ENCODE results near the gene WDR90.
A peak's percentile ranks its signal among the peaks of the same experiment; 100 is the strongest.

The WDR90 gene

DNA sequence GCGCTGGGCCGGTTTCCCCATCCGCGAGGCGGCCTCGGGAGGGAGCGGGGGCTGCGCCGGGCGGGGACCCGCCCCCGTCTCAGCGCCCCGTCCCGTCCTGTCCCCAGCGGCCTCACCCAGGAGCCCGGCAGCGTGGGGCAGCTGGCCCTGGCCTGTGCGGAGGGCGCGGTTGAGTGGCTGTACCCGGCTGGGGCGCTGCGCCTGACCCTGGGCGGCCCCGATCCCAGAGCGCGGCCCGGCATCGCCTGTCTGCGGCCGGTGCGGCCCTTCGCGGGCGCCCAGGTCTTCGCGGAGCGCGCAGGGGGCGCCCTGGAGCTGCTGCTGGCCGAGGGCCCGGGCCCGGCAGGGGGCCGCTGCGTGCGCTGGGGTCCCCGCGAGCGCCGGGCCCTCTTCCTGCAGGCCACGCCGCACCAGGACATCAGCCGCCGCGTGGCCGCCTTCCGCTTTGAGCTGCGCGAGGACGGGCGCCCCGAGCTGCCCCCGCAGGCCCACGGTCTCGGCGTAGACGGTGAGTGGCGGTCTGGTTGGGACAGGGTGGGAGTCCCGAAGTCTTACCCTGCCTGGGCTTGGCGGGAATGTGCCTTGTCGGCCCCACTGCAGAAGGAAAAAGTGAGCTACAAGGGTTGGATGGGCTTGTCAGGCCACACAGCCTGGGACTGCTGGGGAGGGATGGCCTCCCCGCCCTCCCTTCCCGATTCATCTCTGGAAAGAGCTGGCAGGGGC is 66.5 kb downstream of the WDR90 start:
- no peak for TF ChIP-seq EZH2phosphoT487 (IDR thresholded peaks at IDR 0.05; ENCODE audit: borderline replicate concordance)
- TF ChIP-seq, protein P1, sequence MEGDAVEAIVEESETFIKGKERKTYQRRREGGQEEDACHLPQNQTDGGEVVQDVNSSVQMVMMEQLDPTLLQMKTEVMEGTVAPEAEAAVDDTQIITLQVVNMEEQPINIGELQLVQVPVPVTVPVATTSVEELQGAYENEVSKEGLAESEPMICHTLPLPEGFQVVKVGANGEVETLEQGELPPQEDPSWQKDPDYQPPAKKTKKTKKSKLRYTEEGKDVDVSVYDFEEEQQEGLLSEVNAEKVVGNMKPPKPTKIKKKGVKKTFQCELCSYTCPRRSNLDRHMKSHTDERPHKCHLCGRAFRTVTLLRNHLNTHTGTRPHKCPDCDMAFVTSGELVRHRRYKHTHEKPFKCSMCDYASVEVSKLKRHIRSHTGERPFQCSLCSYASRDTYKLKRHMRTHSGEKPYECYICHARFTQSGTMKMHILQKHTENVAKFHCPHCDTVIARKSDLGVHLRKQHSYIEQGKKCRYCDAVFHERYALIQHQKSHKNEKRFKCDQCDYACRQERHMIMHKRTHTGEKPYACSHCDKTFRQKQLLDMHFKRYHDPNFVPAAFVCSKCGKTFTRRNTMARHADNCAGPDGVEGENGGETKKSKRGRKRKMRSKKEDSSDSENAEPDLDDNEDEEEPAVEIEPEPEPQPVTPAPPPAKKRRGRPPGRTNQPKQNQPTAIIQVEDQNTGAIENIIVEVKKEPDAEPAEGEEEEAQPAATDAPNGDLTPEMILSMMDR (conservative IDR thresholded peaks at IDR 0.05; ENCODE audit: low read length): no peak
- no peaks in the 10 kb centered on the region for H3K36me3 ChIP-seq (ENCODE audit: insufficient read depth, low read length)
- H3F3A ChIP-seq (ENCODE audit: low read depth): no peaks in the 10 kb centered on the region
- no peaks in the 10 kb centered on the region for H3K79me2 ChIP-seq (ENCODE audit: insufficient read depth, low read length)
- H3K9me3 ChIP-seq (ENCODE audit: insufficient read depth, low read depth, low read length): no peaks in the 10 kb centered on the region
- H3K27me3 ChIP-seq (ENCODE audit: insufficient read depth, low read length, poor library complexity, severe bottlenecking): no peaks in the 10 kb centered on the region
- H3K9ac ChIP-seq (ENCODE audit: low read depth, low read length, poor library complexity, severe bottlenecking): no peak overlapping the region
- no peaks in the 10 kb centered on the region for H3K9me2 ChIP-seq (replicated peaks; ENCODE audit: low read depth, low read length)
- H2AFZ ChIP-seq (ENCODE audit: low read length): no peak overlapping the region
- H4K20me1 ChIP-seq (ENCODE audit: insufficient read depth, low read length, poor library complexity, severe bottlenecking): no peaks in the 10 kb centered on the region
- peaks cover 7% of the 10 kb centered on the region for H3K4me1 ChIP-seq (ENCODE audit: insufficient read depth, low read length, poor library complexity, severe bottlenecking)
- H3K4me2 ChIP-seq (ENCODE audit: low read depth, low read length, poor library complexity, severe bottlenecking): peak overlapping the region; percentile 44
- H3K4me3 ChIP-seq (ENCODE audit: low read length, poor library complexity, severe bottlenecking): peak overlapping the region; percentile 60

DNA sequence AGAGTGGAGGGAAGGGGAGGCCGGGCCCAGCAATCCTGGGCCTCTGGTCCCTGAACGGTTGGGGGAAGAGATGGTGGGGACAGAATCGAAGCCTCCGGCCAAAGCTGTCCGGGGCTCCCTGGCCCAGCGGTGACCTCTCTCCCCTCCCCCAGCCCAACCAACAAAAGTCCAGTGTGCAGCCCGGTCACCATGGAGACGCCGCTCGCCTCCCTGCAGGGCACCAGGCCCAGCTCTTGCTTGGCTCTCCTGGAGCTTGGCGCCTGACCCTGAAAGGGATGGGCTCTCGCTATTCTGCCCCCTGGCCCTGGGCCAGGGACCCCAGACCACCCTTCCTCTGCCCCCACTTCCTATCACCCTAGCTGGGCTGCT is 67.0 kb downstream of the WDR90 start:
- peaks cover 7% of the 10 kb centered on the region for H3K4me1 ChIP-seq (ENCODE audit: insufficient read depth, low read length, poor library complexity, severe bottlenecking)
- no peak overlapping the region for H3K4me2 ChIP-seq (ENCODE audit: low read depth, low read length, poor library complexity, severe bottlenecking)
- H3F3A ChIP-seq (ENCODE audit: low read depth): no peaks in the 10 kb centered on the region
- no peak overlapping the region for H3K9ac ChIP-seq (ENCODE audit: low read depth, low read length, poor library complexity, severe bottlenecking)
- no peaks in the 10 kb centered on the region for H3K9me2 ChIP-seq (replicated peaks; ENCODE audit: low read depth, low read length)
- no peaks in the 10 kb centered on the region for H3K79me2 ChIP-seq (ENCODE audit: insufficient read depth, low read length)
- no peaks in the 10 kb centered on the region for H3K36me3 ChIP-seq (ENCODE audit: insufficient read depth, low read length)
- TF ChIP-seq EZH2phosphoT487 (IDR thresholded peaks at IDR 0.05; ENCODE audit: borderline replicate concordance): no peak
- TF ChIP-seq, protein P1 (conservative IDR thresholded peaks at IDR 0.05; ENCODE audit: low read length): no peak
- H4K20me1 ChIP-seq (ENCODE audit: insufficient read depth, low read length, poor library complexity, severe bottlenecking): no peaks in the 10 kb centered on the region
- no peaks in the 10 kb centered on the region for H3K9me3 ChIP-seq (ENCODE audit: insufficient read depth, low read depth, low read length)
- no peak overlapping the region for H3K4me3 ChIP-seq (ENCODE audit: low read length, poor library complexity, severe bottlenecking)
- no peak overlapping the region for H2AFZ ChIP-seq (ENCODE audit: low read length)
- H3K27me3 ChIP-seq (ENCODE audit: insufficient read depth, low read length, poor library complexity, severe bottlenecking): no peaks in the 10 kb centered on the region

- peaks cover 7% of the 10 kb centered on the region for H3K4me1 ChIP-seq (ENCODE audit: insufficient read depth, low read length, poor library complexity, severe bottlenecking)
- no peak overlapping the region for H2AFZ ChIP-seq (ENCODE audit: low read length)
- no peak overlapping the region for H3K4me2 ChIP-seq (ENCODE audit: low read depth, low read length, poor library complexity, severe bottlenecking)
- H3K4me3 ChIP-seq (ENCODE audit: low read length, poor library complexity, severe bottlenecking): no peak overlapping the region
- H3K9me2 ChIP-seq (replicated peaks; ENCODE audit: low read depth, low read length): no peaks in the 10 kb centered on the region
- no peaks in the 10 kb centered on the region for H3K79me2 ChIP-seq (ENCODE audit: insufficient read depth, low read length)
- no peaks in the 10 kb centered on the region for H3K27me3 ChIP-seq (ENCODE audit: insufficient read depth, low read length, poor library complexity, severe bottlenecking)
- no peaks in the 10 kb centered on the region for H3K36me3 ChIP-seq (ENCODE audit: insufficient read depth, low read length)
- H3F3A ChIP-seq (ENCODE audit: low read depth): no peaks in the 10 kb centered on the region
- no peak for TF ChIP-seq EZH2phosphoT487 (IDR thresholded peaks at IDR 0.05; ENCODE audit: borderline replicate concordance)
- TF ChIP-seq, protein P1 (conservative IDR thresholded peaks at IDR 0.05; ENCODE audit: low read length): no peak
- no peaks in the 10 kb centered on the region for H4K20me1 ChIP-seq (ENCODE audit: insufficient read depth, low read length, poor library complexity, severe bottlenecking)
- no peaks in the 10 kb centered on the region for H3K9me3 ChIP-seq (ENCODE audit: insufficient read depth, low read depth, low read length)
- H3K9ac ChIP-seq (ENCODE audit: low read depth, low read length, poor library complexity, severe bottlenecking): no peak overlapping the region
Measured at GRCh38 chr16:716768-717325, 67.7 kb downstream of the WDR90 start.
